ENCODE measurements around the gene MT1X. TPM values are rescaled to one million over a fixed set of nuclear protein-coding genes. Genes with fewer than 3 reads are reported as not detected.
"Not testable (repeated sequence)": the region's sequence is repeated elsewhere in the genome, so short reads cannot be mapped to it uniquely, and the experiment has no call there.

Gene MT1X
- total and polyA plus RNA-seq, 2 of the 13 experiments (the other 11 are each of a cell fraction or from before 2014, with no cell fraction given), result 19.7 to 288 TPM

GRCh38 chr16:56670620-56670934 is 11.7 kb upstream of the MT1X start:
- Histone ChIP-seq H4K20me1 (ENCODE audit: insufficient read depth, low read length) (no peaks in the 10 kb centered on the region), H3K36me3 (replicated peaks in 1 of 2; ENCODE audit: control insufficient read depth in 1 of 2, insufficient read depth in 2 of 2, low read length in 2 of 2) (no peaks in the 10 kb centered on the region), H3K79me2 (ENCODE audit: insufficient read depth, low read length) (no peaks in the 10 kb centered on the region), H3K4me3 (replicated peaks in 1 of 3; ENCODE audit: insufficient read depth in 1 of 3, low read depth in 2 of 3, low read length in 3 of 3) (no peak overlapping the region), H3K4me2 (ENCODE audit: low read depth, low read length) (no peak overlapping the region), H2AFZ (ENCODE audit: low read length) (no peak overlapping the region), H3K9ac (ENCODE audit: insufficient read depth, low read depth, low read length) (no peak overlapping the region), H3K27ac (ENCODE audit: extremely low read length, insufficient read depth, low read length) (no peak overlapping the region), H3K27me3 (ENCODE audit: control insufficient read depth in 1 of 2, insufficient read depth in 2 of 2, low read length in 2 of 2) (peaks cover 7 to 48% of the 10 kb centered on the region in 2 experiments), H3K9me3 (ENCODE audit: low read length) (no peaks in the 10 kb centered on the region), H3K4me1 (ENCODE audit: insufficient read depth, low read length) (peaks cover 27% of the 10 kb centered on the region)
- 30% methylated on average over 2 of the region's 2 CpGs for WGBS (ENCODE audit: low lambda C conversion rate)
- ChIA-PET POLR2A (interaction anchor here (1.1 kb wide), 1 partner anchor 45 kb away, joined by 3 read pairs; the partner anchor contains the start of gene MT1E), CTCF (ENCODE audit: low intra/inter-chr PET ratio, low total read pairs) (no interaction called here)
- FAIRE-seq (no peak), DNase-seq (ENCODE audit: low spot score) (no peak), ATAC-seq (no peak)
- intact Hi-C loops (cut with micrococcal nuclease; ENCODE audit: unreplicated experiment) (loop anchor here (5.0 kb wide), 1 partner anchor 192 kb away; no protein-coding TSS in a partner anchor), in situ Hi-C loops (cut with HindIII; ENCODE audit: extremely low pct_ligation_motif_present, low pct_unique_long_range_greater_than_20kb) (no loop called here)
- TF ChIP-seq REPIN1 (CRISPR knock-in tag; IDR thresholded peaks at IDR 0.05; ENCODE audit: borderline replicate concordance, low read depth) (no peak), ZNF546 (CRISPR knock-in tag; conservative IDR thresholded peaks at IDR 0.05) (no peak), FOXA1 (IDR thresholded peaks at IDR 0.05) (no peak), FOXA1 (CRISPR knock-in tag; IDR thresholded peaks at IDR 0.05) (no peak), ZNF816 (CRISPR knock-in tag; IDR thresholded peaks at IDR 0.05; ENCODE audit: borderline replicate concordance) (no peak), ZBTB39 (CRISPR knock-in tag; IDR thresholded peaks at IDR 0.05) (no peak), ZNF552 (CRISPR knock-in tag; IDR thresholded peaks at IDR 0.05; ENCODE audit: borderline replicate concordance) (no peak), ZNF644 (CRISPR knock-in tag; IDR thresholded peaks at IDR 0.05; ENCODE audit: low read depth) (no peak), EEA1 (CRISPR knock-in tag; IDR thresholded peaks at IDR 0.05; ENCODE audit: borderline replicate concordance) (no peak)
- TF ChIP-seq, protein P1, sequence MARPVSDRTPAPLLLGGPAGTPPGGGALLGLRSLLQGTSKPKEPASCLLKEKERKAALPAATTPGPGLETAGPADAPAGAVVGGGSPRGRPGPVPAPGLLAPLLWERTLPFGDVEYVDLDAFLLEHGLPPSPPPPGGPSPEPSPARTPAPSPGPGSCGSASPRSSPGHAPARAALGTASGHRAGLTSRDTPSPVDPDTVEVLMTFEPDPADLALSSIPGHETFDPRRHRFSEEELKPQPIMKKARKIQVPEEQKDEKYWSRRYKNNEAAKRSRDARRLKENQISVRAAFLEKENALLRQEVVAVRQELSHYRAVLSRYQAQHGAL (CRISPR knock-in tag; IDR thresholded peaks at IDR 0.05; ENCODE audit: not compliant biosample characterization), result no peak
- BruUV-seq (replicated peaks), result no TSS peak

- H3K4me3 ChIP-seq (replicated peaks in 1 of 3; ENCODE audit: insufficient read depth in 1 of 3, low read depth in 2 of 3, low read length in 3 of 3); H4K20me1 ChIP-seq (ENCODE audit: insufficient read depth, low read length); H3K9me3 ChIP-seq (ENCODE audit: low read length); in situ Hi-C loops (cut with HindIII; ENCODE audit: extremely low pct_ligation_motif_present, low pct_unique_long_range_greater_than_20kb); DNase-seq (ENCODE audit: low spot score); H3K79me2 ChIP-seq (ENCODE audit: insufficient read depth, low read length); BruUV-seq (replicated peaks); POLR2A ChIA-PET; H3K4me2 ChIP-seq (ENCODE audit: low read depth, low read length); H2AFZ ChIP-seq (ENCODE audit: low read length); H3K9ac ChIP-seq (ENCODE audit: insufficient read depth, low read depth, low read length); ATAC-seq; H3K27ac ChIP-seq (ENCODE audit: extremely low read length, insufficient read depth, low read length); H3K36me3 ChIP-seq (replicated peaks in 1 of 2; ENCODE audit: control insufficient read depth in 1 of 2, insufficient read depth in 2 of 2, low read length in 2 of 2): not testable (repeated sequence)
- Histone ChIP-seq H3K27me3 (ENCODE audit: control insufficient read depth in 1 of 2, insufficient read depth in 2 of 2, low read length in 2 of 2) (peaks cover 7 to 50% of the 10 kb centered on the region in 2 experiments), H3K4me1 (ENCODE audit: insufficient read depth, low read length) (peaks cover 26% of the 10 kb centered on the region)
- intact Hi-C loops (cut with micrococcal nuclease; ENCODE audit: unreplicated experiment), result loop anchor here (5.0 kb wide), 1 partner anchor 191 kb away; no protein-coding TSS in a partner anchor
- CTCF ChIA-PET (ENCODE audit: low intra/inter-chr PET ratio, low total read pairs), result interaction anchor here (3.8 kb wide), 1 partner anchor 30 kb away, joined by 36 read pairs; no protein-coding TSS in a partner anchor
- FAIRE-seq, result peak; percentile 46
- 0% methylated on average over 2 of the region's 2 CpGs for WGBS (ENCODE audit: low lambda C conversion rate)
Measured at GRCh38 chr16:56671691-56672090, 10.6 kb upstream of the MT1X start.

GRCh38 chr16:56672171-56672570 is 10.1 kb upstream of the MT1X start:
- H3K79me2 ChIP-seq (ENCODE audit: insufficient read depth, low read length); H3K4me2 ChIP-seq (ENCODE audit: low read depth, low read length); H3K4me3 ChIP-seq (replicated peaks in 1 of 3; ENCODE audit: insufficient read depth in 1 of 3, low read depth in 2 of 3, low read length in 3 of 3); BruUV-seq (replicated peaks); FAIRE-seq; H3K9ac ChIP-seq (ENCODE audit: insufficient read depth, low read depth, low read length); in situ Hi-C loops (cut with HindIII; ENCODE audit: extremely low pct_ligation_motif_present, low pct_unique_long_range_greater_than_20kb); POLR2A ChIA-PET; H3K9me3 ChIP-seq (ENCODE audit: low read length); ATAC-seq; H4K20me1 ChIP-seq (ENCODE audit: insufficient read depth, low read length); H3K27ac ChIP-seq (ENCODE audit: extremely low read length, insufficient read depth, low read length); H3K36me3 ChIP-seq (replicated peaks in 1 of 2; ENCODE audit: control insufficient read depth in 1 of 2, insufficient read depth in 2 of 2, low read length in 2 of 2); DNase-seq (ENCODE audit: low spot score); H2AFZ ChIP-seq (ENCODE audit: low read length): not testable (repeated sequence)
- H3K27me3 ChIP-seq (ENCODE audit: control insufficient read depth in 1 of 2, insufficient read depth in 2 of 2, low read length in 2 of 2), result peaks cover 7 to 53% of the 10 kb centered on the region in 2 experiments
- intact Hi-C loops (cut with micrococcal nuclease; ENCODE audit: unreplicated experiment), result loop anchor here (5.0 kb wide), 1 partner anchor 190 kb away; no protein-coding TSS in a partner anchor
- 1% methylated on average over 3 of the region's 3 CpGs for WGBS (ENCODE audit: low lambda C conversion rate)
- CTCF ChIA-PET (ENCODE audit: low intra/inter-chr PET ratio, low total read pairs), result interaction anchor here (3.8 kb wide), 1 partner anchor 30 kb away, joined by 36 read pairs; no protein-coding TSS in a partner anchor
- H3K4me1 ChIP-seq (ENCODE audit: insufficient read depth, low read length), result peaks cover 21% of the 10 kb centered on the region

All from HepG2 (cell line).